AG10803 (cell line): ENCODE data around the gene DACH1.
"Not testable (repeated sequence)": the region's sequence is repeated elsewhere in the genome, so short reads cannot be mapped to it uniquely, and the experiment has no call there.

ENCODE experiments used
- DNase-seq: peaks from one replicate; pipeline ENCODE4 v3.0.0; 2010; ENCODE audit warnings: low read depth
- H3K4me3 ChIP-seq: 2 replicates; pipeline ENCODE4 v1.5.1; 2011; ENCODE audit warnings: mild to moderate bottlenecking, low read length, control low read depth
- TF ChIP-seq, protein P1 (sequence below): conservative IDR thresholded peaks from 2 replicates; pipeline ENCODE4 v1.5.1; 2011; ENCODE audit warnings: mild to moderate bottlenecking, low read length, control low read depth, inconsistent platforms

The DACH1 gene

DNA sequence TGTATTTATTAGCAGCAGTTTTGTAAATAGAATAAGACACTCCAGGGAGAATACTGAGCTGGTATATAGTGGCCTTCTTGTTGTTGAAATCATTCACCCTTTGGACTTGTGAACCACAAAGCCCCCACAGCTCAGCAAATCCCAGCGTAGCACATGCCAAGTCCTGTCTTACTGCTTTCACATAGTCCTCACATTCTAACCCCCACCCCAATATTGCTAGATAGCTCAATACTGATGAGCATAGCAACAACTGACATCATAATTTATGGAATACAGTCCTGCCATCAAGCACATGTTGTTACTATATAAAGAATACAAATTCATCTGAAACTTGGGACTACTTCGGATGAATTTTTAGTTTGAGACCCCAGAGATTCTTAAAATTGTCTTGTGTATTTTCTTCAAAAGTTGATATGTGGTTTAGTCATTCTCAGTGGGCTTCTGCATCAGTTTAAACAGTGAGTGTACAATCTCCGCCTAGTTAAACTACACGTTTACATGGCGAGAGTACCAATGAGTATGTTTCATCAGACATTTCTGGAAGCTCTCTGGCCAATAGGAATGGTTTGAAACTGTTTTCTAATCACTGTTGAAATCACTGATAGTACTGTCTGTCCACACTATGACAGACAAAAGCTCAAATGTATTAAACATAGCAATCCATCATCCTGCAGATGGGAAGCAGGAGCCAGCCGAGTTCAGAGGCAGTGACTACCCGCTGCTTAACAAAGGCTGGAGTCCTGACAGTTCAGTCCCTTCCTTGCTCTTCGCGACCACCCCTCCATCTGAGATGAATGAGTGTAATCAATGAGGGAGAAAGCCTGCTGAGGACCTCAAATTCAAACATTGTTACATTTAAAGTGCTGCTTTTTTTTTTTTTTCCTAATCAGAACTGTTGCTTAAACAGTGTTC, 15.2 kb downstream of the DACH1 start:
- TF ChIP-seq, protein P1, sequence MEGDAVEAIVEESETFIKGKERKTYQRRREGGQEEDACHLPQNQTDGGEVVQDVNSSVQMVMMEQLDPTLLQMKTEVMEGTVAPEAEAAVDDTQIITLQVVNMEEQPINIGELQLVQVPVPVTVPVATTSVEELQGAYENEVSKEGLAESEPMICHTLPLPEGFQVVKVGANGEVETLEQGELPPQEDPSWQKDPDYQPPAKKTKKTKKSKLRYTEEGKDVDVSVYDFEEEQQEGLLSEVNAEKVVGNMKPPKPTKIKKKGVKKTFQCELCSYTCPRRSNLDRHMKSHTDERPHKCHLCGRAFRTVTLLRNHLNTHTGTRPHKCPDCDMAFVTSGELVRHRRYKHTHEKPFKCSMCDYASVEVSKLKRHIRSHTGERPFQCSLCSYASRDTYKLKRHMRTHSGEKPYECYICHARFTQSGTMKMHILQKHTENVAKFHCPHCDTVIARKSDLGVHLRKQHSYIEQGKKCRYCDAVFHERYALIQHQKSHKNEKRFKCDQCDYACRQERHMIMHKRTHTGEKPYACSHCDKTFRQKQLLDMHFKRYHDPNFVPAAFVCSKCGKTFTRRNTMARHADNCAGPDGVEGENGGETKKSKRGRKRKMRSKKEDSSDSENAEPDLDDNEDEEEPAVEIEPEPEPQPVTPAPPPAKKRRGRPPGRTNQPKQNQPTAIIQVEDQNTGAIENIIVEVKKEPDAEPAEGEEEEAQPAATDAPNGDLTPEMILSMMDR, result no peak
- H3K4me3 ChIP-seq, result no peak overlapping the region
- DNase-seq, result no peak

DNA sequence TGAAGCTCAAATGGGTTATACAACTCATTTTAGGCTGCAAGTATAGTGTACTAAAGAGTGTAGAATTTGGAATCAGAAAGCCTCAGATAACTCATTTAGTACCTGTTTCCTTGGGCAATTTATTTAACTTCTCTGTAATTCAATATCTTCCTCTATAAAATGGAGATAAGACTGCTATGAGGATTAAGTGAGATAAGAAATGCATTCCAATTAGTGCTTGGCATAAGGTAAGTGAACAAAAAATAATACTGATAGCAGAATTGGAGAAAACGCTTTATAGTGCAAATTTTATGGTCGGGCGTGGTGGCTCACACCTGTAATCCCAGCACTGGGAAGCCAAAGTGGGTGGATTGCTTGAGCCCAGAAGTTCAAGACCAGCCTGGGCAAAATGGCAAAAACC, 25.0 kb downstream of the DACH1 start:
- H3K4me3 ChIP-seq, result no peak overlapping the region
- no peak for DNase-seq
- TF ChIP-seq, protein P1, result no peak

DNA sequence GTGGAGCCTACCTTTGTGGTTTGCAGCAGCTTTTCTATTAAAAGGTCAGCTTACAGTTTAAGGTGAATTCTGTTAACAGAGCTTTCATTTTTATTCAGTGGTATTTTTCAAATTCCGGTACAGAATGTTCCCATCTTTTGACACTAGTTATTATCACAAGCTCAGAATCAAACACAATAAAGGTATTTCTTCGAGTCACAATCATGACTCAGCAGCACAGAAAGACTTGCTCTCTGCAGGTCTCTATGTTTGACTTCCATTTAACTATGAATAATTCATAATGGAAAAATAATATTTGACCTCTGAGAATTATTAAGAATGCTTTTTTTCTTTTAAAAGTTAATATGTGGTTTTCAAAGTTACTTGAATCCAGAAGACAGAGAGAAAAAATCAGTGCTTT, 28.2 kb downstream of the DACH1 start:
- DNase-seq, result no peak
- no peak overlapping the region for H3K4me3 ChIP-seq
- TF ChIP-seq, protein P1, result no peak

DNA sequence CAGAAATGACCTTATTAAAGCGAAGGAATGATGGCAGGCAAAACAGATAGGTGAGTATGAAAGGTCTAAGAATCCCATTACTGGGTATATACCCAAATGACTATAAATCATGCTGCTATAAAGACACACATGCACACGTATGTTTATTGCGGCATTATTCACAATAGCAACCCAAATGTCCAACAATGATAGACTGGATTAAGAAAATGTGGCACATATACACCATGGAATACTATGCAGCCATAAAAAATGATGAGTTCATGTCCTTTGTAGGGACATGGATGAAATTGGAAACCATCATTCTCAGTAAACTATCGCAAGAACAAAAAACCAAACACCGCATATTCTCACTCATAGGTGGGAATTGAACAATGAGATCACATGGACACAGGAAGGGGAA, 29.4 kb downstream of the DACH1 start:
- not testable (repeated sequence) for H3K4me3 ChIP-seq, DNase-seq

DNA sequence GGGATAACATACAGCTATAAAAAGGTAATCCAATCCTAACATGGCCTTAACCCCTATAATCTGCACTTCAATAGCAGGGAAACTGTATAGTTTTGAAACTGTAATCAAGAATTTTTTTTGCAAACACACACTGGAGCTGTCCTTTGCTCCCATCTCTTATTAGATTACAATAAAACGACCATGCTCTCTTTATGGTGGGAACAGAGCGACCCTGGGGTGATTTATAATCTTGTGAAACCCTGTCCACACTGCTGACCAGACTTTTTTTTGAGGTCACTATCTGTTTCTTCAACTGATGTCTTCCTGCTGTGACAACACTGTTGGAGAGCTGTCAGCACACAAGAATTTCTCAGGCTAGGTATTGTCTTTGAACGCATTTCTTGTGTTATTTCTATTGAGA, 35.3 kb downstream of the DACH1 start:
- TF ChIP-seq, protein P1, result no peak
- no peak overlapping the region for H3K4me3 ChIP-seq
- no peak for DNase-seq

DNA sequence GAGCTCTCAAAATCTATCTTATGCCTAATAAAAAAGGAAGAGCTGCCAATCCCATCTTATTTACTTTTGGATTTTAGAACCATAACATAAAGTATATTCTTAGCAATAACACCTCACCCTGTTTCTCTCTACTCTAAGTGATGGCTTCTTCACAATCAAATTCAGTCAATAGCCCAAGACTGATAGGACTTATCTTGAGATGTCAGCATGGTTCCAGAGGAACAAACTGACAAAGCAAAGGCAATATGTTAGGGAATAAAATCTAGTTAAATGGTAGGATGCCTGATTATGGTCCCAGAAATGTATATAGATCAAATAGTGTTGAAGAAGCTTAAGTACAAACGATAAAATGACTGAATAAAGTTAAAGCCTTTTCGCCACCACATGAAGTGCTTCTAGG, 36.3 kb downstream of the DACH1 start:
- TF ChIP-seq, protein P1, result no peak

DNA sequence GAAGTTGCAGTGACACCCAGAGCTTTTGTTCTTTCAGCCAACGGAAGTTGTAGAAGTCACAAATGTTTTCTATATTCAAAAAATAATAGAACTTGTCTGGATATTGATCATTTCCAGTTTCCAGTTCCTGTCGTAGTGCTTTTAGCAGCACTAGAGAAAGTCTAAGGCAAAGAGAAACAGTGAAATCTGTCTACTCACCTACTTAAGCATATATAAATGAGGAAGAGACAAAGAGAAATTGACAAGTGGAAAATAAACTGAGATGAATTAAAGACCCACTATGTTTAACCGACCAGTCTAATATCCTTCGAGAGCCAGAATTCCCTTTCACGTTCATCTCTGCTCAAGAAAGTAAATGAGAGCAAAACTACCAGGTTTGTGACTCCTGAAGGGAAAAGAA, 36.7 kb downstream of the DACH1 start:
- TF ChIP-seq, protein P1, result no peak
- H3K4me3 ChIP-seq, result no peak overlapping the region
- no peak for DNase-seq

More for the DNA sequence above, 36.3 kb downstream of the DACH1 start:
- no peak overlapping the region for H3K4me3 ChIP-seq
- DNase-seq, result no peak
